ENCODE results near the gene SEZ6. TPM values are rescaled to one million over a fixed set of nuclear protein-coding genes. Genes with fewer than 3 reads are reported as not detected.

Gene SEZ6
- total and polyA plus RNA-seq, 2 donors: 0.04 to 0.16 TPM

DNA sequence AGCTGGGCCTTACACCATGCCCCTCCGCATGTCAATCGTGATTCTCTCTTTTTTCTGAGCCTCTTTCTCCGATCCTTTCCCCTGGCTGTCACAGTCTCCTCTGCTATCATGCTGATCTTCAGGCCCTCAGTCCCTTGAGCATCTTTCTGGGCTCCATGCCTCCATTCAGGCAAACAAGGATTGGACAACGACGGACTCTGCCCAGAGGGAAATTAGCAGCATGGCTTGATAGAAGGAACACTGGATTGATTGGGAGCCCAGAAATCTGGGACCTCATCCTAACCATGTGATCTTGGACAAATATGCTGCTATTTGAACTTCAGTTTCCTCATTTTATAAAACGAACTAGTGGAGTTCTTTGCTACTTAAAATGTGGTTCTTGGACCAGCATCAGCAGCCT is 35.0 kb downstream of the SEZ6 start:
- H3K4me3 ChIP-seq (ENCODE audit: low read depth, low read length): no peak overlapping the region
- 62% methylated on average over 6 of the region's 6 CpGs for WGBS
- H3K4me1 ChIP-seq (ENCODE audit: insufficient read depth): no peaks in the 10 kb centered on the region
- H3K36me3 ChIP-seq (ENCODE audit: insufficient read depth): no peaks in the 10 kb centered on the region
- no peak for DNase-seq (ENCODE audit: extremely low spot score)
- H3K27ac ChIP-seq (ENCODE audit: low read depth): no peak overlapping the region

DNA sequence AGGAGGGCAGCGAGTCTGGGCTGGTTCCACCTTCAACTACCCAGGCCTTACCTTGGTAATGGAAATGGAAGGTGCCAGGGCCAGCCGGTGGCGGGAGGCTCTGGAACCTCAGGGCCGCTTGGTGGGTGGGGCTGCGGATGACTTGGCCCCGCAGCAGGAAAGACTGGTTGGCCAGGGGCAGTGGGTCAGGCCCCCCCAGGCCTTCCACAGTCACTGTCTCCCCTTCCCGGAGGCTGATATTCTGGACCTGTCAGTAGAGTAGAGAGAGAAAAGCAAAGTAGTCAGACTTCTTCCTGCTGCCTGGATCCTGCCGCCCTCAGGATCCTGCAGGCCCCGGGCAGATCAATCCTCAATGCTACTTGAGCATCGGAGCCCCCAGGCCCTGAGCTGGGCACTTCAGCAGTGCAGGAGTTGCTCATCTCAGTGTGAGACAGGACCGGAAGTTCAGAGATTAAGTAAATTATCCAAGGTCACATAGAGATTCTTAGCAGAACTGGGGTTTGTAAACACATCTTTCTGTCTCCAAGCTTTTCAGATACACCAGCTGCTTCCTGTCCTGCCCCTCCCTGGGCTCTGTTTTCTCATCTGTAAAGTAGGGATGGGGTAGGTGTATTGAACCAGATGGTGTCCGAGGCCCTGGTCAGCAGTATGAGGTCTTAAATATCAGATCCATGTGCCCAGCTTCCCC is 36.0 kb downstream of the SEZ6 start:
- Histone ChIP-seq H3K4me1 (ENCODE audit: insufficient read depth) (no peaks in the 10 kb centered on the region), H3K4me3 (ENCODE audit: low read depth, low read length) (no peak overlapping the region), H3K27ac (ENCODE audit: low read depth) (no peak overlapping the region), H3K36me3 (ENCODE audit: insufficient read depth) (no peaks in the 10 kb centered on the region)
- 65% methylated on average over 12 of the region's 12 CpGs for WGBS
- no peak for DNase-seq (ENCODE audit: extremely low spot score)

- 70% methylated on average over 2 of the region's 2 CpGs for WGBS
- no peak overlapping the region for H3K27ac ChIP-seq (ENCODE audit: low read depth)
- DNase-seq (ENCODE audit: extremely low spot score): no peak
- H3K4me1 ChIP-seq (ENCODE audit: insufficient read depth): no peaks in the 10 kb centered on the region
- H3K4me3 ChIP-seq (ENCODE audit: low read depth, low read length): no peak overlapping the region
- no peaks in the 10 kb centered on the region for H3K36me3 ChIP-seq (ENCODE audit: insufficient read depth)
Measured at GRCh38 chr17:28968914-28969295, 36.9 kb downstream of the SEZ6 start.

- no peaks in the 10 kb centered on the region for H3K4me1 ChIP-seq (ENCODE audit: insufficient read depth)
- WGBS: 49% methylated on average over 10 of the region's 10 CpGs
- H3K27ac ChIP-seq (ENCODE audit: low read depth): no peak overlapping the region
- no peaks in the 10 kb centered on the region for H3K36me3 ChIP-seq (ENCODE audit: insufficient read depth)
- DNase-seq (ENCODE audit: extremely low spot score): no peak
- no peak overlapping the region for H3K4me3 ChIP-seq (ENCODE audit: low read depth, low read length)
Measured at GRCh38 chr17:28968231-28968913, 37.5 kb downstream of the SEZ6 start.

GRCh38 chr17:28967221-28968135 is 38.4 kb downstream of the SEZ6 start:
- no peaks in the 10 kb centered on the region for H3K4me1 ChIP-seq (ENCODE audit: insufficient read depth)
- no peak for DNase-seq (ENCODE audit: extremely low spot score)
- no peak overlapping the region for H3K4me3 ChIP-seq (ENCODE audit: low read depth, low read length)
- WGBS: 46% methylated on average over 7 of the region's 7 CpGs
- no peak overlapping the region for H3K27ac ChIP-seq (ENCODE audit: low read depth)
- H3K36me3 ChIP-seq (ENCODE audit: insufficient read depth): no peaks in the 10 kb centered on the region

DNA sequence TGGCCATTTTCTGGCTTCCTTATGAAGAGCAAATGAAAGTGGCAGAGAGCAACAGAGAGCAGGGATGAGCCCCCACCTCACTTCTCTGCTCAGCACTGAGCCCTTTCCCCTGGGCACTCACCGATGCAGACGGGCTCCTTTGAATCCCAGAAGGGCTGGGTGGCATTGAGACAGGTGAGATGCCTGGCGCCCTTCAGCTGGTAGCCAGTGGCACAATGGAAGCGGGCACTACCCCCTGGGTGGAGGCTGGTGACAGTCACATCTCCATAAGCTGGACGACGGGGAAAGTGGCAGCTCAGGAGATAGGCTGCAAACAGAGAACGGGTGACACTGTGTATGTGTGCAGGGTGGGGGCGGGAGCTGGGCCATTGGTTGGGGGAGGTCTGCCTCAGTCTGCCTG is 42.0 kb downstream of the SEZ6 start:
- H3K4me1 ChIP-seq (ENCODE audit: insufficient read depth): no peaks in the 10 kb centered on the region
- WGBS: 75% methylated on average over 8 of the region's 8 CpGs
- DNase-seq (ENCODE audit: extremely low spot score): no peak
- no peak overlapping the region for H3K27ac ChIP-seq (ENCODE audit: low read depth)
- no peaks in the 10 kb centered on the region for H3K36me3 ChIP-seq (ENCODE audit: insufficient read depth)
- no peak overlapping the region for H3K4me3 ChIP-seq (ENCODE audit: low read depth, low read length)

DNA sequence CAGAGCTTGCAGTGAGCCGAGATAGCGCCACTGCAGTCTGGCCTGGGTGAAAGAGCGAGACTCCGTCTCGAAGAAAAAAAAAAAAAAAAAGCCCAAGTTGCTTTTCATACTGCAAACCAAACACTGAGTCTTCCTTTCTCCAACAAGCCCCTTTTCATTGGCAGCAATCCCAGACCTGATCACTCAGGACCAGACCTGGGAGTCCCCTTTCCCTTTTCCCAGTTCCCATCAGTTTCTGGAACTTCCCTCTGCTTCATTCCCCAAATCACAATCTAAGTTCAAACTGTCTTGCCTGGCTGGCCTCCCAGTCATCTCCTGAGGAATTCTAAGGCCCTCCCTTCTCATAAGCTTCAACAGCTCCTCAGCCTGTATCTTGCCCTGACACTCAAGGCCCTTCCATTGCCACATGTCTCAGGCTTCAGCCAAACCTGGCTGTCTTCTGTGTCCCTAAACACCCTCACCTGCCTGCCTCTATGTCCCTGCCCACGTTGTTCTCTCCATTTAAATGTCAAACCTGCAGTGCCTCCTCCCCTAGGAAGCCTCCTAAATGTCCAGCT is 42.7 kb downstream of the SEZ6 start:
- DNase-seq (ENCODE audit: extremely low spot score): no peak
- Histone ChIP-seq H3K4me3 (ENCODE audit: low read depth, low read length) (no peak overlapping the region), H3K36me3 (ENCODE audit: insufficient read depth) (no peaks in the 10 kb centered on the region), H3K27ac (ENCODE audit: low read depth) (no peak overlapping the region), H3K4me1 (ENCODE audit: insufficient read depth) (no peaks in the 10 kb centered on the region)
- 56% methylated on average over 6 of the region's 6 CpGs for WGBS

GRCh38 chr17:28961391-28961790 is 44.4 kb downstream of the SEZ6 start:
- 89% methylated on average over 7 of the region's 7 CpGs for WGBS

GRCh38 chr17:28960256-28961061 is 45.4 kb downstream of the SEZ6 start:
- DNase-seq (ENCODE audit: extremely low spot score): no peak
- 92% methylated on average over 18 of the region's 18 CpGs for WGBS
- no peak overlapping the region for H3K4me3 ChIP-seq (ENCODE audit: low read depth, low read length)

More at GRCh38 chr17:28961391-28961790, 44.4 kb downstream of the SEZ6 start:
- Histone ChIP-seq H3K27ac (ENCODE audit: low read depth) (no peak overlapping the region), H3K4me3 (ENCODE audit: low read depth, low read length) (no peak overlapping the region), H3K4me1 (ENCODE audit: insufficient read depth) (no peaks in the 10 kb centered on the region), H3K36me3 (ENCODE audit: insufficient read depth) (no peaks in the 10 kb centered on the region)
- no peak for DNase-seq (ENCODE audit: extremely low spot score)

DNA sequence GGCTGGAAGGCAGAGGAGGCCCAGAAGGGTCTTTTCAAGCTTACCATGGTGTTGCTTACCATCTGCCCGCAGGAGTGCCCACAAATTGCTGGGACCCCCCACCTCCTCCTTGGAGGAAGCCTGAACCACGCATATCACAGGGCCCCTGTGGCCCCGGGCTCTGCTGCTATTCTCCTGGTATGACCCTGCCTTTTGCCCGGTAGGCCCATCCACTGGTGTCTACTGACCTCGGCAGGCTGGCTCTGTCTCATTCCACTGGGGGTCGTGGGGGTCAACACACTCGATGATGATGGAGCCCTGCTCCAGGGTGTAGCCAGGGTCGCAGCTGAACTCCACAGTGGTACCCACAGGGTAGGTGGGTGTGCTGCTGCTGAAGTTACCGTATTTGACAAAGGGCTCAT is 46.4 kb downstream of the SEZ6 start:
- H3K36me3 ChIP-seq (ENCODE audit: insufficient read depth): no peaks in the 10 kb centered on the region
- no peak overlapping the region for H3K27ac ChIP-seq (ENCODE audit: low read depth)
- no peak for DNase-seq (ENCODE audit: extremely low spot score)
- 81% methylated on average over 9 of the region's 9 CpGs for WGBS
- H3K4me3 ChIP-seq (ENCODE audit: low read depth, low read length): no peak overlapping the region
- no peaks in the 10 kb centered on the region for H3K4me1 ChIP-seq (ENCODE audit: insufficient read depth)

More at GRCh38 chr17:28960256-28961061, 45.4 kb downstream of the SEZ6 start:
- Histone ChIP-seq H3K4me1 (ENCODE audit: insufficient read depth) (no peaks in the 10 kb centered on the region), H3K36me3 (ENCODE audit: insufficient read depth) (no peaks in the 10 kb centered on the region), H3K27ac (ENCODE audit: low read depth) (no peak overlapping the region)

- WGBS: 92% methylated on average over 18 of the region's 18 CpGs
- DNase-seq (ENCODE audit: extremely low spot score): no peak
- Histone ChIP-seq H3K36me3 (ENCODE audit: insufficient read depth) (no peaks in the 10 kb centered on the region), H3K27ac (ENCODE audit: low read depth) (no peak overlapping the region), H3K4me3 (ENCODE audit: low read depth, low read length) (no peak overlapping the region), H3K4me1 (ENCODE audit: insufficient read depth) (no peaks in the 10 kb centered on the region)
Measured at GRCh38 chr17:28958820-28959455, 46.9 kb downstream of the SEZ6 start.

DNA sequence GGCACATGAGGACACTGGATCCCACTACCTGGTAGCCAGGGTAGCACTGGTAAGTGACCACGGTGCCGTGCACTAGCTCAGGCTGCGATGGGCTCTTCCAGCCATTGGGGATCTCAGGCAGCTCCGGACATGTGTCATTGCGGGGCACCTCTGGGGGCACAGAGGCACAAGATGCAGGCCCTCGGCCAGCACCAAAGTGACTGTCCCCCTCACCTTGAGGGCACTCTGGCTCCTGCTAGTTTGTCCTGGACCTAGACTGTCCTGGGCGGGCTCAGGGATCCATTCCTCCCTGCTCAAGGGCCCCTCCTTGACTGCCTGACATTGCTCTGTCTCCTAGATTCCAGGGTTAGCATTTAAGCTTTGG is 47.9 kb downstream of the SEZ6 start:
- H3K4me3 ChIP-seq (ENCODE audit: low read depth, low read length): no peak overlapping the region
- no peak overlapping the region for H3K27ac ChIP-seq (ENCODE audit: low read depth)
- WGBS: 92% methylated on average over 7 of the region's 7 CpGs
- DNase-seq (ENCODE audit: extremely low spot score): no peak
- H3K4me1 ChIP-seq (ENCODE audit: insufficient read depth): no peaks in the 10 kb centered on the region
- H3K36me3 ChIP-seq (ENCODE audit: insufficient read depth): no peaks in the 10 kb centered on the region

All from urinary bladder (tissue), 4 donors.